Omental fat pad (tissue), 4 donors: ENCODE measurements around the gene ZNF486. TPM values are rescaled to one million over a fixed set of nuclear protein-coding genes. Genes with fewer than 3 reads are reported as not detected.
"Not testable (repeated sequence)": the region's sequence is repeated elsewhere in the genome, so short reads cannot be mapped to it uniquely, and the experiment has no call there.

Source experiments
- ATAC-seq: fragments of 150-250 bp; one replicate; pipeline ENCODE4 v1.9.1; 2016; ENCODE audit warnings: mild to moderate bottlenecking, moderate library complexity; ENCODE audit not compliant: low FRiP score
- DNase-seq: peaks from one replicate; pipeline ENCODE4 v3.0.0-alpha.2; 2019; ENCODE audit warnings: low spot score
- CTCF ChIP-seq, 3 donors: fragments of 450-650 bp; IDR thresholded peaks; one replicate each; pipeline ENCODE4 v1.5.1; 2016 to 2017; ENCODE audit warnings: antibody characterized with exemption in 3 of 3, mild to moderate bottlenecking in 3 of 3, moderate library complexity in 2 of 3
- total RNA-seq, 4 donors: library from RNA; depleted of rRNA; stranded (reverse); fragments of >200 nt; gene quantifications; one replicate each; pipeline ENCODE4 v1.1.0, GENCODE V29; 2016

ZNF486 gene
- total RNA-seq, 4 donors from 2014 or later, result 3.4 to 6.1 (median 3.8) TPM

GRCh38 chr19:20186174-20186573, 19.2 kb downstream of the ZNF486 start:
- TF ChIP-seq CTCF (IDR thresholded peaks at IDR 0.05), result no peak
- DNase-seq (no peak), ATAC-seq (no peak)

GRCh38 chr19:20197747-20198146, 30.7 kb downstream of the ZNF486 start:
- no peak for TF ChIP-seq CTCF (IDR thresholded peaks at IDR 0.05)
- DNase-seq, result no peak
- no peak for ATAC-seq

- TF ChIP-seq CTCF (IDR thresholded peaks at IDR 0.05), result no peak
- no peak for ATAC-seq
- no peak for DNase-seq
These were observed 42.0 kb downstream of the ZNF486 start for GRCh38 chr19:20209051-20209450.

- DNase-seq, ATAC-seq: not testable (repeated sequence)
These were observed 47.4 kb downstream of the ZNF486 start for GRCh38 chr19:20214366-20214765.

- not testable (repeated sequence) for ATAC-seq, DNase-seq
These were observed 54.6 kb downstream of the ZNF486 start for GRCh38 chr19:20221605-20222004.

- no peak for DNase-seq
- no peak for TF ChIP-seq CTCF (IDR thresholded peaks at IDR 0.05)
- no peak for ATAC-seq
These were observed 66.1 kb downstream of the ZNF486 start for GRCh38 chr19:20233105-20233504.

GRCh38 chr19:20235156-20235555, 68.1 kb downstream of the ZNF486 start:
- DNase-seq, result no peak
- ATAC-seq, result no peak

More at GRCh38 chr19:20235156-20235555, 68.1 kb downstream of the ZNF486 start:
- no peak for TF ChIP-seq CTCF (IDR thresholded peaks at IDR 0.05)
